Right lobe of liver (tissue), 4 donors: ENCODE results near the gene TNIK.

Experiments
- POLR2A ChIP-seq: fragments of 450-650 bp; IDR thresholded peaks from one replicate; pipeline ENCODE4 v1.6.1; 2017; ENCODE audit warnings: antibody characterized with exemption, mild to moderate bottlenecking
- TF ChIP-seq, protein P1 (sequence below), 4 donors: fragments of 200-600 bp in 3 of 4; fragments of 450-650 bp in 1 of 4; IDR thresholded peaks; one replicate each; pipeline versions ENCODE4 v1.5.1 to v1.8.0; 2016 to 2022; ENCODE audit warnings: antibody characterized with exemption in 4 of 4, mild to moderate bottlenecking in 2 of 4
- donor health status: DM: no; HTN: no; CAD: no.
- donor health status: DM: no; HTN: no; CAD: no.
- donor health status: DM: no; HTN: yes; CAD: no.

DNA sequence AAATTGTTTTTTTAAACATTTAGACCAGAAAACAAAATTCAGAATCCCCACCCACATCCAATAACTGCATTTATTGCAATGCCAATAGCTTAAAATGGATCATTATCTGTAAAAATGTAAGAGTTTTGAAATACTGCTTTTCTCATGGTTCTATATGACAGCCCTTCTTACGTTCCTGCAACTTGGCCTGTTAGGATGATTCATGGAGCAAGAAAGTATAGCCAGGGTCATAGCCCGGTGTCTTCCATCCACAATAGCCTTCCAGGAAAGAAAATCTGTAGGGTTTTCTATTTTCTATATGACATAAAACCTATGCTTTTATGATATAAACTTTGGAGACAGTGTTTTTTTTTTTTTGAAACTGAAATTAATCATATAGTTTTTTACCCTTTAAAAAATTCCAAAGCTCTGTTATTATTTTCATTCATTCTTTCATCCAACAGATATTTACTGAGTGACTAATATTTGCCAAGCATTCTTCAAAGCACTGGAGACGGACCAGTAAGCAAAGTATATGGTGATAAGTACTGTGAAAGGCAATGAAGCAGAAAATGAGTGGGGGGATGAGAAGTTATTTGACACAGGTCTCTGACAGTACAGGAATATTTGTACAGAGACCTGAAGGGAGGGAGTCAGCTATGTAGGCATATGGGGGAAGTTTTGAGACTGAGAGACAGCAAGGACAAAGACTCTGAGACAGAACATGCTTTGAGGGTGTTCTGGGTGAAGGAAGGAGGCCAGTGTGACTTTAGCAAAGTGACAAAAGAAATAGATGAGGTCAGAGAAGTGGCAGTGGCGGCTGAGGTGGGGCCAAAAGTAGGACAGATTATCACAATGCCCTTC is 404.6 kb downstream of the TNIK start:
- TF ChIP-seq, protein P1, sequence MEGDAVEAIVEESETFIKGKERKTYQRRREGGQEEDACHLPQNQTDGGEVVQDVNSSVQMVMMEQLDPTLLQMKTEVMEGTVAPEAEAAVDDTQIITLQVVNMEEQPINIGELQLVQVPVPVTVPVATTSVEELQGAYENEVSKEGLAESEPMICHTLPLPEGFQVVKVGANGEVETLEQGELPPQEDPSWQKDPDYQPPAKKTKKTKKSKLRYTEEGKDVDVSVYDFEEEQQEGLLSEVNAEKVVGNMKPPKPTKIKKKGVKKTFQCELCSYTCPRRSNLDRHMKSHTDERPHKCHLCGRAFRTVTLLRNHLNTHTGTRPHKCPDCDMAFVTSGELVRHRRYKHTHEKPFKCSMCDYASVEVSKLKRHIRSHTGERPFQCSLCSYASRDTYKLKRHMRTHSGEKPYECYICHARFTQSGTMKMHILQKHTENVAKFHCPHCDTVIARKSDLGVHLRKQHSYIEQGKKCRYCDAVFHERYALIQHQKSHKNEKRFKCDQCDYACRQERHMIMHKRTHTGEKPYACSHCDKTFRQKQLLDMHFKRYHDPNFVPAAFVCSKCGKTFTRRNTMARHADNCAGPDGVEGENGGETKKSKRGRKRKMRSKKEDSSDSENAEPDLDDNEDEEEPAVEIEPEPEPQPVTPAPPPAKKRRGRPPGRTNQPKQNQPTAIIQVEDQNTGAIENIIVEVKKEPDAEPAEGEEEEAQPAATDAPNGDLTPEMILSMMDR (IDR thresholded peaks at IDR 0.05): no peak
- no peak for TF ChIP-seq POLR2A
